Activated CD8-positive, alpha-beta memory T cell treated with anti-CD3 and anti-CD28 coated beads for 24 hours (primary cell): Measurements from ENCODE around the gene ANKRD63.
A peak's percentile ranks its signal among the peaks of the same experiment; 100 is the strongest.

Source experiments
- DNase-seq: peaks from one replicate; pipeline ENCODE4 v3.0.0-alpha.2; 2020

ANKRD63 gene

GRCh38 chr15:40240619-40241221 lies 42.1 kb downstream of the ANKRD63 start:
- DNase-seq, result no peak

GRCh38 chr15:40239693-40240618 lies 42.9 kb downstream of the ANKRD63 start:
- peak; percentile 47 for DNase-seq

GRCh38 chr15:40239404-40239692 lies 43.5 kb downstream of the ANKRD63 start:
- DNase-seq, result no peak

- peak; percentile 61 for DNase-seq
Measured at GRCh38 chr15:40238532-40239403, 44.1 kb downstream of the ANKRD63 start, which contains the start of gene PAK6. TSS of gene PAK6 (plus strand) at chr15:40239063. CDS start at chr15:40264786, 25,723 bp downstream.

GRCh38 chr15:40235201-40235885 lies 47.5 kb downstream of the ANKRD63 start:
- DNase-seq, result no peak

GRCh38 chr15:40234783-40235182 lies 48.1 kb downstream of the ANKRD63 start:
- DNase-seq, result no peak

- DNase-seq, result no peak
Measured at GRCh38 chr15:40233727-40234577, 48.9 kb downstream of the ANKRD63 start.

- no peak for DNase-seq
Measured at GRCh38 chr15:40232625-40233070, 50.2 kb downstream of the ANKRD63 start.
